Suprapubic skin (tissue), 3 donors: ENCODE results near the gene KDM4B.

ENCODE experiments used
- EP300 ChIP-seq: sonication (generic); formaldehyde crosslinking; IDR thresholded peaks from one replicate; pipeline ENCODE4 v1.6.1; 2017; ENCODE audit warnings: antibody characterized with exemption
- POLR2A ChIP-seq, 2 donors: fragments of 450-650 bp; IDR thresholded peaks; one replicate each; pipeline ENCODE4 v1.6.1; 2017; ENCODE audit warnings: antibody characterized with exemption in 2 of 2, mild to moderate bottlenecking in 2 of 2, moderate library complexity in 2 of 2
- TF ChIP-seq, protein P1 (sequence below), 2 donors: fragments of 200-600 bp in 1 of 2; fragments of 450-650 bp in 1 of 2; sonication (generic) in 1 of 2; IDR thresholded peaks; one replicate each; pipeline ENCODE4 v1.5.1; 2016 to 2019; ENCODE audit warnings: antibody characterized with exemption in 2 of 2, mild to moderate bottlenecking in 1 of 2, moderate library complexity in 1 of 2

DNA sequence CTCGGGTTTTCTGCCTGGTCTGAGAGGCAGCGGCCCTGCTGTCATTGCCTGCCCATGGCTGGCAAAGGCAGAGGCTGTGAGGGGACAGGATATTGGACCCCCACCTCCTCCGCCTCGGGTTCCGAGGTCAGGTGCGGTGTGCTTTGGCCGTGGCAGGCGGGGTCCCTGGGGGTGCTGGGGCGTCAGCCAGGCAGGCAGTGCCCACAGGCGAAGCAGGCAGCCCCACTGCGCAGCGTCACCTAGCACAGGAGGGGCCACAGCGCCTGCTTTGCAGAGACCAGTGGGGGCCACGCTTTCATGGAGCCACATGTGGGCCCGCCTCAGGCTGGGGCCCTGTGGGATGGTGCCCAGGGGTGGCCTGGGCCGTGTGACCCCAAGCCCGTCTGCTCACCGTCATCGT, 96.0 kb downstream of the KDM4B start:
- TF ChIP-seq, protein P1, sequence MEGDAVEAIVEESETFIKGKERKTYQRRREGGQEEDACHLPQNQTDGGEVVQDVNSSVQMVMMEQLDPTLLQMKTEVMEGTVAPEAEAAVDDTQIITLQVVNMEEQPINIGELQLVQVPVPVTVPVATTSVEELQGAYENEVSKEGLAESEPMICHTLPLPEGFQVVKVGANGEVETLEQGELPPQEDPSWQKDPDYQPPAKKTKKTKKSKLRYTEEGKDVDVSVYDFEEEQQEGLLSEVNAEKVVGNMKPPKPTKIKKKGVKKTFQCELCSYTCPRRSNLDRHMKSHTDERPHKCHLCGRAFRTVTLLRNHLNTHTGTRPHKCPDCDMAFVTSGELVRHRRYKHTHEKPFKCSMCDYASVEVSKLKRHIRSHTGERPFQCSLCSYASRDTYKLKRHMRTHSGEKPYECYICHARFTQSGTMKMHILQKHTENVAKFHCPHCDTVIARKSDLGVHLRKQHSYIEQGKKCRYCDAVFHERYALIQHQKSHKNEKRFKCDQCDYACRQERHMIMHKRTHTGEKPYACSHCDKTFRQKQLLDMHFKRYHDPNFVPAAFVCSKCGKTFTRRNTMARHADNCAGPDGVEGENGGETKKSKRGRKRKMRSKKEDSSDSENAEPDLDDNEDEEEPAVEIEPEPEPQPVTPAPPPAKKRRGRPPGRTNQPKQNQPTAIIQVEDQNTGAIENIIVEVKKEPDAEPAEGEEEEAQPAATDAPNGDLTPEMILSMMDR (IDR thresholded peaks at IDR 0.05): no peak
- TF ChIP-seq POLR2A (IDR thresholded peaks at IDR 0.05) (no peak), EP300 (no peak)
